Urothelium cell line (cell line): ENCODE data around the gene LINC01488.

Experiments
- DNase-seq: peaks from one replicate; pipeline ENCODE4 v3.0.0; 2011; ENCODE audit warnings: low spot score, mixed read lengths
- FAIRE-seq: peaks from 2 replicates; lab custom pipeline; 2011; peaks lifted over from hg19 to GRCh38; lab: Jason Lieb, UNC

LINC01488 gene

DNA sequence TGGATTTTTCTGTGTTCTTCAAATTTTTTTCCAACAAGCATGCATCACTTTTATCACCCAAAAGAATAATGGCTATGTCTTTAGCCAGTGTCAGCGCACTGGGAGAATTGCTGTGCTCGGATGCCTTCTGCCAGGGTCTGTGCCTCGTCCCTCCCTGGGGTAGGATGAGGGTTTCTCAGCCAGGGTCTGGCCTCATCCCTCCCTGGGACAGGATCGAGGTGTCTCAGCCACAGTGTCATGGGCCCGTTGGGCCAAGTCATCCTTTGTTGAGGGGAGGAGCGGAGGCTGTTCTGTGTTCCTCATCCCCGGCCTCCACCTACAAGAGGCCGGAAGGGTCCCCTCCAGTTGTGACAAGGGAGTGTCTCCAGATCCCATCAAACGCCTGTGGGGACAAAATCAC is 22.7 kb downstream of the LINC01488 start:
- no peak for DNase-seq
- FAIRE-seq, result no peak

DNA sequence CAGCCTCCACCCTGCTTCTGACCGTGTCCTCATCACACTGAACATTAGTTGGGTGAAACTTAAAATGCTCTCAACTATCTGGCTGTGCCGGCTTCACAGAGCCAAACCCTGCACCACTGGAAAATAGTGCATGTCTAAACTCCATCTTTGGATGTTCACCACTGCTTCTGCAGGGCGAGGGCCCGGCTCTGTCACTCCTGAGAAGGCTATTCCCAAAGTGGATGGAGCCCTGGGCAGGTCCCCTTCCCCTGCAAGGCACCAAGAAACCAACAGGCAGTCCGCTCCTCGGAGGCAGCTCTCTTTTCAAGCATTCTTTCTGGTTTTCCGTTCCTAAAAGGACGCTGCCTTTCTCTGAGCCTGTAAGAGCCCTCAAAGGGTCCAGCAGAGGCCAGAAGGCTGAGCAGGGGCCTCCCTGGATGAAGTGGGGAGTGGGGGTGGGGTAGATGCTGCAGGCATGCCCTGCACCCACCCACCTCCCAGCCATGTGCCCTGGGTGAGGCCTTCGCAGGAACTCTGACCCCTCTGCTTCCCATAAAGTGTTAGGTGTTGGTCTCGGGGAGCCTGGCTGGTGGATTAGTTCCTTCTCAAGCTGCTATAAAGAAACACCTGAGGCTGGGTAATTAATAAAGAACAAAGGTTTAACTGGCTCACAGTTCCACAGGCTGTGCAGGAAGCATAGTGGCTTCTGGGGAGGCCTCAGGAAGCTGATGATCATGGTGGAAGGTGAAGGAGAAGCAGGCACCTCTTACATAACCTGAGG is 23.3 kb downstream of the LINC01488 start:
- DNase-seq (no peak), FAIRE-seq (peak; percentile 27)

DNA sequence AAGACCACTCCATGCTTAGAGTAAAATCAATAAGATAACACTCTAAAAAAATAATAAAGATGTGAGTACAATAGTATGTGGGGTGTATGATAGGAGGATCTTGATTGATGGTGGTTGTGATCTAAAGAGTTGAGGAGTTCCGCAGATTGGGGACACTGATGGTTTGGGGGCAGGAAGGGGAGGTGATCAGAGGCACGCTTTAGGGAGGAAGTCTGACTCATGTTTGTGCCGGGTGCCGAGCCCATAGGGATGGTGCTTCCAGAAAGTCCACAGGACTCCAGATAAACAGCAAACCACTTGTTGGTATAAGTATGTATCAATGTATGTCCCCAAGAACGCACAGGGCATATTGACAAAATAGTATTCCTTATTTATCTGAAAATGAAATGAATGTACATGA is 27.5 kb downstream of the LINC01488 start:
- DNase-seq (no peak), FAIRE-seq (no peak)

DNA sequence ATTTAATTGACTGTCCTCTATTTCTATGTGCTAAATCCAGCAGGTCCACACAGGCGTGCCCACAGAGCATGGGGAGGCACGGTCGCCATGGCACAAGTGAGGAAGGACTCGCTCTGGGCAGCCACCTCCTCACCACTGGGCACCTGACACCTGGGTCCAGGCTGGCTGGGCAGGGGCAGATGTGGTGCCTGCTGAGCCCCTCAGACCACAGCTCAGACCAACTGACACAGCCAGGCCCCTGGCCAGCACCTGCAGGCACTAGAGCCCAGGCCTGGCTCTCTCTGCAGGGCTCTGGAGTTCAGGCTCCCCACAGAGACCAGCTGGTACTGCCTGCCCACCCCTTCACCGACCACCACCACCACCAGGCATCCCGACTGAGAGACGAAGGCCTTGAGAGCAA is 27.9 kb downstream of the LINC01488 start:
- DNase-seq, result no peak
- no peak for FAIRE-seq

DNA sequence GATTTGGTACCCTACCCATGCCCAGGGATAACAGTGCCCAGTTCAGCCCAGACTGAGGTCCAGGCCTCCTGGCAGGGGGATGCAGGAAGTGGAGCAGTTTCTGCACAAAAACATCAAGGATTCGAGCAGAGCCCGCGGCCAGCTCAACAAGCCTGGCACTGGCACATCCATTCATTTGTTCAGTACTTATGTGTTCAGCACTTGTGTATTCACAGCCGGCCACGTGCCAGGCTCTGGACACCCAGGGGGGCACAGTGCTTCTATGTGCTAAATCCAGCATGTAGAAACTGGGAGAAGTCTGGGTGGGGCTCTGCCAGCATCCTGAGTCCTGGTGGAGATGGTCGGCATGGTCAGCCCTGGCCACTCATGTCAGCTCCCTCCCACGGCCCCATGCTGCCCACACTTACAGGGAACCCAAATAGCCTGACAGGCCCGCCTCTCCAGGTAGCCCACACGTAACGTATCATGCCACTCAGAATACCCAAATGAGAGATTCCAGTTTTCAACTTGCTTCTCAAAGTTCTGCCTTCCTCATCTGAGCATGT is 28.5 kb downstream of the LINC01488 start:
- FAIRE-seq (no peak), DNase-seq (no peak)

DNA sequence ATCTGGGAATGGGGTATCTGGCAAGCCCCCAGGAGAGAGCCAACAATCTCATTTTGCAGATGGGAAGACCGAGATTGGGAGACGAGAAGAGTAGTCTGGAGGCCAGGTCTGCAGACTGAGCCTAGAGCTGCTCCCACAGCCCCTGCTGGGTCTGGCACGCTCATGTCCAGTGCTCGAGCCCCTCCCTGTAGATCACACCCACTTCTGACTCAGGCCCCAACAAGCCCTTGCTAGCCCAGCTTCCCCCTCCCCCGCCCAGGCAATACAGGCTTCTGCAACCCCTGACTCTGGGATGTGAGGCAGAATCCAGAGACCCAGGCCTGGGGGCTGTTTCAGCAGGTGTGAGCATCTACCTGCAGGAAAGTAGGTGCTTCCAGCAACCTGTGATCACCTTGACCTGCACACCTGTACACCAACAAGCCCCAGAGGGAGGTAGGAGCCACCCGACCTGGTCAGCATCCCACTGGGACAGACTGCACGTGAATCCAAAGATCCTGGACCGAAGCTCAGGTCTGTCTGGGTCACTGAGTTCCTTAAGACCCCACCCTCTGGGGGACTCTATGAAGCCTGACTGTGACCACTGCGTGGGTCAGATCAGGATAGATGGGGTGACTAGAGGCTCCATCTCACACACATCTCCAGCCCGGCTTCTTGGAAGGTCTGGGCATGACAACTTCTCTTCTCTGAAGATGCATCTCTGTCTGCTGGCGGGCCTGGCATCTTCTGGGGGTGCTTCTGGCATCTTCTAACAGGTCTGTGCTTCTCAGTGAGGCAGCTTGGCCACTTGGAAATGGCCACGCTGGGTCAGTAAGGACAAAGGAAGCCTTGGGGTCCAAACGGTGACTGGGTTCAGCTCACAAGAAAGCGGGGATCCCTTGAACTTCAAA is 29.3 kb downstream of the LINC01488 start:
- FAIRE-seq (peak; percentile 59), DNase-seq (peak; percentile 79)

DNA sequence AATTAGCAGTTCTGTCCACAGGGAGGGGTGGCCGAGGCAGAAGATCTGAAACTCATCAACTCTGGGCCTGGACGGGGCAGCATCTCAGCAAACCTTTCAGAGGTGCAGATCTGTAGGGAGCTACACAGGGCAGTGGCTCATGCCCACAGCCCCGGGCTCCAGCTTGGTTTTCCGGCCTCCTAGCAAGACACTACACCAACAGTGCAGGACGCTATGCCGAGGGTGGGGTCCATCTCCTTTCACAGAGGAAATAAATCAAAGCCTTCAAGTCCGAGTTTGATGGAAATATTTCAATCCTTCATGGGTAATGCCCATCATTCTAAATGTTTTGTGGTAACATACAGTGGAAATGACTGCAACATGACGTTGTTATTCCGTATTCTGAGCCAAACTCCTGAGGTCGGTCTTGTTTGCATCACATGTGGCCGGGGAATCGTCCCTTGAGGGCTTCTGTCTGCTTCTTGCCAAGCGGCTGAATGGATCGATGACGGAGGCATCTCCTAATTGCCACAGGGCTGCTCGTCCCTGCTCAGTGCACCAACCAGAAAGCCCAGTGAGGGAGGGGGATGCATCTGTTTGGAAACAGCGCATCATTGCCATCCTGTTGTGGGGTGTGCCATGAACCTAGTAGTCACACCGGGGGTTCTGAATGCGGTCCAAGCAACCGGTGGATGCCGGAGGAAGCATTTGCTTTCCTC is 30.0 kb downstream of the LINC01488 start:
- FAIRE-seq (no peak), DNase-seq (no peak)

DNA sequence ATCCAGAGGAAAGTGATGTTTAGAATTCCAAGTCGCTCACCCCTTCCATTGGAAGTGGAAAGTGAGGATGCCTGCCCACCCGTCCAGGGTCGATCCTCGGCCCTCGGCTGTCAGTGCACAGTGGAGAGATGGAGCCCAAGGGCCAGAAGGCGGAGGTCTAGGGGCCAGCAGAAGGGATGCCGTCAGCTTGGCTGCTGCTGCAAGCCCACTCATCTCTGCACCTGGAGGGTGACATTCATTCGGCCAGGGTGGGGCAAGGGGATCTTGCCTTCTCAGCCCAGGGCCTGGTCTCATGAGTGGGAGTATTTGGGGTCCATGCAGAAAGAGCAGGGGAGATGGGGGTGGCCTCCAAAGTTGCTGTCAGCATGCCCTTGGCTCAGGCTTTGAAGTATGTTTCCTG is 30.7 kb downstream of the LINC01488 start:
- no peak for FAIRE-seq
- no peak for DNase-seq

DNA sequence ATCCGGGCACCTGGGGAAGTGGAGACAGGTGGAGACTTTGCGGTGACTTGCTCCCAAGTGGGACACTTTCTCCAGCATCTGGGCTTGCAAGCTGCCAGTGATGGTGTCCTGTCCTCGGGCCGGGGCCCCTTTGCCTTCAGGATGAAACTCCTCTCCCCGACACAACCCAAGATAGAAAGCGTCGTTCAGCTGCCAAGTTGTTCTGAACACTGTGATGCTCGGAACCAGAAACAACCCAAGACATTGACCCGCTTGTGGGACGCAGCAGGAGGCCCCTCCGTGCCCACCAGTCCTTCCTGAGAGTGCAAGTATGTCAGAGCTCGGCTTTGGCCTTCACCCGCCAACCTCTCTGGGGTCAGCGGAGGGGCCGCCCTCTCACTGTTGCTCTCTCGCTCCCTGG is 31.3 kb downstream of the LINC01488 start:
- FAIRE-seq (no peak), DNase-seq (no peak)

DNA sequence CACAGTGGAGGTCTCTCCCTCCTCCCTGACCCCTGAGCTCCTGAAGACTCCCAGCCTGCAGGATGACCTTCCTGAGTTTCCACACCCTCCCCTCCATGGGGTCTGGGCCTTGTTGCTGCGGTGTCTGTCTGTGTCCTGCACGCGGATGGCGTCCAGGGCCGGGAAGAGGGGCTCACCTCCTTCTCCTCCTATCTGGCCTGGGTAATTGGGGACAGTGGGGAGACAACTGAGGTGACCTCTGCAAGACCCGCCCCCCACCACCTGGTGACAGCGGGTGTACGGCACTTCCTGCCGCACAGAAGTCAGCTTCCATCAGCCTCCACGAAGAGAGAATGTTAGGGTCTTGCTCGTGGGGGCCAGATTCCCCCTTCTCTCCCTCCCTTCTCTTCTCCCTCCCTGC is 31.7 kb downstream of the LINC01488 start:
- FAIRE-seq, result no peak

DNA sequence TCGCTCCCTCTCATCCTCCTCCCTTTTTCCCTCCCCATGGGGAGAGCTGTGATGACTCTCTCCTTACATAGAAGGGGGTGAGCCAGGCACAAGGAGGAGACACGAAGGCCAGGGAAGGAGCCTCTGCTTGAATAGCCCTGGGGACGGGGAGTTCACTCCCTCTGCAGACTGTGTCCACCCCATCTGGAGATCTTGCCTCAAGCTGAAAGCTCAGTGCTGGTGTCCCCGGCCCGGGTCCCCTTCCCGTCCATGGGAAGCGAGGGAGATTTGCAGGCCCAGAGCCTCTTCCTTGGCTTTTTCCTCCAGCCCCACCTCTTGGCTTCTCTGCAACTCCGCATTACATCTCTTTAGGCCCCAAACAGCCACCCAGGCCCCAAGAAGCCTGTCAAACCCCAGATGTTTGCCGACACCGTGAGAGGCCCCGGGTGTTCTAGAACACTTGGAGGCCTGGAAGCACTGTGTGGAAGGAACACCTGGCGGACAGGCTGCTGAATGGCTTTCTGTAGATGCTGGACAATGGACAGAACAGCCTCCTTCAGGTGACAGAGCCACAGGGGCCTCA is 32.3 kb downstream of the LINC01488 start:
- FAIRE-seq (no peak), DNase-seq (no peak)

More for the DNA sequence above, 31.7 kb downstream of the LINC01488 start:
- DNase-seq, result no peak

DNA sequence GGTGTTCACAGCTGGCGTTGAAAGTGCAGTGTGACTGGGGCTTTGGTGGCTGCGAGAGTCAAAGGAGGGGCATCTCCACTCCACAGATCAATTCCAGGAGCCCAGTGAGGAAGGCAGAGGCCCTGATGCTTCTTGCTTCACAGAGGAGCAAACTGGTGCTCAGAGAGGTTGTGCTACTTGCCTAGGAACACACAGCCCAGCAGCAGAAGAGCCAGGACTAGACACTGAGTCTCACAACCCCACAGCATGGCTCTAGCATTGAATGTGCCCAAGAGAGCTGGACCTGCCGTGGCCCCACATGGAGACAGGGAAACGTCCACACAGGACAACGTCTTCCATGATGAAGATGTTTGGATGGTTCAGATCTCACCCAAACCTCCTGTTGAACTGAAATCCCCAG is 33.3 kb downstream of the LINC01488 start:
- no peak for FAIRE-seq

DNA sequence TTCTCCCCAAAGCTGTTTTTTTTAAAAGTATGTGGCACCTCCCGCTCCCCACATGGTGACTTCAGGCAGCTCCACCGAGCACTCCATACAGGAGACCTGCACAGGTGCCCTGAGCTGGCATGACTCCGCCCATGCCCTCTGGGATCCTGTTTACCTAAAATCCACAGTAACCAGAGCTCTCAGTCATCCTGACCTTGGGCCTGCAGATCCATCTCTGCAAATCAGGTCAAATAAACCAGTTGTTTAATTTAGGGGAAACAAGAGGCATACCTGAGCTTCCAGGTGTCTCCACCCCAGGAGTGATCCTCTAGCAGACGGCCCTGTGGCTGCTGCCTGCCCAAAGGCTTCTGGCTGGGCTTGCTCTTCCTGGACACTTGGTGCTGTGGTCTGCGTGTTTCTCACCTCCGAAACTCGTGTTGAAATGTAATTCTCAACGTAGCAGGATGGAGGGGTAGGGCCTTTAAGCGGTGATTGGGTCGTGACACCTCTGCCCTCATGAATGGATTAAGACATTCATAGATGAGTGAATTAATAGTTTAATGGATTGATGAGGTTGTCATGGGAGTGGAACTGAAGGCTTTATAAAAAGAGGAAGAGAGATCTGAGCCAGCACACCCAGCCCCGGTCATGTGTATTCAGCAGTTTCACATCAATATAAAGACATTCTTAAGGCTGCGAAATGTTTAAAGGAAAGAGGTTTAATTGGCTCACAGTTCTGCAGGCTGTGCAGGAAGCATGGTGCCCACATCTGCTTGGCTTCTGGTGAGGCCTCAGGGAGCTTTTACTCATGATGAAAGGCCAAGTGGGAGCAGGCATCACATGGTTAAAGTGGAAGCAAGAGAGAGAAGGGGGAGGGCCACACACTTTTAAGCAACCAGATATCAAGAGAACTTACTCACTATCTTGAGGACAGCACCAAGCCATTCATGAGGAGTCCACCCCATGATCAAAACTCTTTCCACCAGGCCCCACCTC is 34.1 kb downstream of the LINC01488 start:
- no peak for FAIRE-seq
- DNase-seq, result no peak

More for the DNA sequence above, 33.3 kb downstream of the LINC01488 start:
- no peak for DNase-seq

DNA sequence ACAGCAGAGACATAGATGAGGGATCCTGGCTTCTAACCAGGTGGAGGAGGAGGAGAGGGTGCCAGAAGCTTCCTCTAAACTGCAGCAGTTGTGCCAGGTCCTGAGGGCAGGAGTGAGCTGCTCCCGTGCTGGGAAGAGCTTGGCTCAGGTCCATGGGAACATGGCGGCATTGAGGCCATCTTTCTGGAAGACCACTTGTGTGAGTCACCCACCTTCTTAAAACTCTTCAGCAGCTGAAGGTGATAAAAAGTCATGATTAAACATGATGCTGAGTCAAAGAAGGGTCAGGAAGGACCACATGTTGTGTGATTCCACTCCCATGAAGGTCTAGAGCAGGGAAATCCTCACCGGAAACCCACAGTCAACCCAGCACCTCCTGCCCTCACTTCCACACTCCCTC is 35.1 kb downstream of the LINC01488 start:
- FAIRE-seq (no peak), DNase-seq (no peak)

DNA sequence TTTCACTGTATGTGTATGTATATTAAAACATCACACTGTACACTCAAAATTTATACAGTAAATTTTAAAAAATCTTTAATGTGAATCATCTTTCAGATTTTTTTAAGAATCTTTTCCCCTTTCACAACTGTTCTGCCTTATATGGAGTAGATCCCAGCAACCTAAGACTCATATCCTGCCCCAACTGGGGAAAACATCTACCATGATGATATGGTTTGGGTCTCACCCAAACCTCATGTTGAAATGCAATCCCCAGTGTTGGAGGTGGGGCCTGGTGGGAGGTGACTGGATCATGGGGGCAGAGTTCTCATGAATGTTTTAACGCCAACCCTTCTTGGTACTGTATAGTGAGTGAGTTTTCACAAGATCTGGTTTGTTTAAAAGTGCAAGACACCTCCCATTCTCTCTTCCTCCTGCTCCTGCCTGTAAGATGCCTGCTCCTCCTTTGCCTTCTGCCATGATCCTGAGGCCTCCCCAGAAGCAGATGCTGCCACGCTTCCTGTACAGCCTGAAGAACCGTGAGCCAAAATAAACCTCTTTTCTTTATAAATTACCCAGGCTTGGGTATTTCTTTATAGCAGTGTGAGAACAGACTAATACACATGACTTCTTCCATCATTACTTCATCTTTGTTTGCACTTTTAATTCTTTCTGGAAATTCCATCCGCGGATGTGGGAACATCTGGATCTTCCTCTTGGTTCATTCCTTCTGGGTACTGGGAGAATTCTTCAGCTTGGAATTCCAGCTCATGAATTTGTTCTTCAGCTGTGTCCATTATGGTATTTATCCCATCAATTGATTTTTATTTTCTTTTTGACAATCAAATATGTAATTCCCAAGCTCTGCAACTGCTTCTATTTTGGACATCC is 36.9 kb downstream of the LINC01488 start:
- FAIRE-seq (no peak), DNase-seq (no peak)

DNA sequence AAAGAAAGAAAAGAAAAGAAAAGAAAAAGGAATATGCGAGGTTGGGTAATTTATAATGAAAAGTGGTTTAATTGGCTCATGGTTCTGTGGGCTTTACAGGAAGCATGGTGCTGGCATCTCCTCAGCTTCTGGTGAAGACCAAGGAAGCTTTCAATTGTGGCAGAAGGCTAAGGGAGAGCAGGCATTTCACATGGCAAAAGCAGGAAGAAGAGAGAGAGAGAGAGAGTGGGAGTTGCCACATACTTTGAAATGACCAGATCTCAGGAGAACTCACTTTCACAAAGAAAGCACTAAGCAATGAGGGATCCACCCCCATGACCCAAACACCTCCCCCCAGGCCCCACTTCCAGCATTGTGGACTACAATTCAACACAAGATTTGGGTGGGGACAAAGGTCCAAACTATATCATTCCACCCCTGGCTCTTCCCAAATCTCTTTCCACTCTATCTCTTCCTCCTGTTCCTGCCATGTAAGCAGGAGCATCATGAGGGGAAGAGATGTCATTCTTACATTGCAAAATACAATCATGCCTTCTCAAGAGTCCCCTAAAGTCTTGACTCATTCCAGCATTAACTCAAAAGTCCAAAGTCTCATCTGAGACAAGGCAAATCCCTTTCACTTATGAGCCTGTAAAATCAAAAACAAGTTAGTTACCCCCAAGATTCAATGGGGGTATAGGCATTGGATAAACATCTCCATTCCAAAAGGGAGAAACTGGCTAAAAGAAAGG is 38.9 kb downstream of the LINC01488 start:
- DNase-seq, result no peak
- no peak for FAIRE-seq

DNA sequence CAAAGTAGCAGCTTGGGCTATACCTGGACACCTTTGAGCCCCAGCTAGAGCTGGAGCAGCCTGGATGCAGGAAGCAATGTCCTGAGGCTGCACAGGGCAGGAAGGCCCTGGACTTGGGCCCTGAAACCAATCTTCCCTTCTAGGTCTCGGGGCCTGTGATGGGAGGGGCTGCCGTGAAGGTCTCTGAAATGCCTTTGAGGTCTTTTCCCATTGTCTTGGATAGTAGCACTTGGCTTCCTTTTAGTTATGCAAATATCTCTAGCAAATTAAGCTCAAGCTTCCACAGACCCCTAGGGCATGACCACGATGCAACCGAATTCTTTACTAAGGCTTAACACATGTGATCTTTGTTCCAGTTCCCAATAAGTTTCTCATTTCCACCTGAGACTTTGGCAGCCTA is 40.0 kb downstream of the LINC01488 start:
- FAIRE-seq (no peak), DNase-seq (no peak)

DNA sequence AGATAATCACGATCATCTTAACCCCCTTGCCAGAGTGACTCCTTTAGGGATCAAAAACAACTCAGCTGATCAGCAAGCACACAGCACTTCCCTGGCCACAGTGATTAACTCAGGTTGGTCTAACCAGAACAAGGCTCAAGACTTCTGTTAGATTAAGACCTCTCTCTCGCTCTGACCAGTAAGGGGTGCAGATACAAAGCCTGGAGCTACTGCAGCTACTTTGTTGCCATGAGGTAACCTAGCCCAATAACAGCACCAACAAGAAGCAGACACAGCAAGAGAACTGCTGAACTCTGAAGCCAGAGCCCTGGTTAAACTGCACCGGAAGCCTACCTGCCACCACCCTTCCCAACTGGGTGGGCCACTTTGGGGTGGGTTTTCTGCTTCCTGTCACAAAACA is 42.0 kb downstream of the LINC01488 start:
- FAIRE-seq, result no peak

More for the DNA sequence above, 42.0 kb downstream of the LINC01488 start:
- DNase-seq, result no peak
